GM15510 (cell line): ENCODE results near the gene FUZ.

Experiments
- POLR2A ChIP-seq: IDR thresholded peaks from 3 replicates; pipeline ENCODE4 v1.6.1; 2011; ENCODE audit warnings: borderline replicate concordance; ENCODE audit not compliant: insufficient read length; ENCODE audit errors: extremely low read depth

Gene FUZ

DNA sequence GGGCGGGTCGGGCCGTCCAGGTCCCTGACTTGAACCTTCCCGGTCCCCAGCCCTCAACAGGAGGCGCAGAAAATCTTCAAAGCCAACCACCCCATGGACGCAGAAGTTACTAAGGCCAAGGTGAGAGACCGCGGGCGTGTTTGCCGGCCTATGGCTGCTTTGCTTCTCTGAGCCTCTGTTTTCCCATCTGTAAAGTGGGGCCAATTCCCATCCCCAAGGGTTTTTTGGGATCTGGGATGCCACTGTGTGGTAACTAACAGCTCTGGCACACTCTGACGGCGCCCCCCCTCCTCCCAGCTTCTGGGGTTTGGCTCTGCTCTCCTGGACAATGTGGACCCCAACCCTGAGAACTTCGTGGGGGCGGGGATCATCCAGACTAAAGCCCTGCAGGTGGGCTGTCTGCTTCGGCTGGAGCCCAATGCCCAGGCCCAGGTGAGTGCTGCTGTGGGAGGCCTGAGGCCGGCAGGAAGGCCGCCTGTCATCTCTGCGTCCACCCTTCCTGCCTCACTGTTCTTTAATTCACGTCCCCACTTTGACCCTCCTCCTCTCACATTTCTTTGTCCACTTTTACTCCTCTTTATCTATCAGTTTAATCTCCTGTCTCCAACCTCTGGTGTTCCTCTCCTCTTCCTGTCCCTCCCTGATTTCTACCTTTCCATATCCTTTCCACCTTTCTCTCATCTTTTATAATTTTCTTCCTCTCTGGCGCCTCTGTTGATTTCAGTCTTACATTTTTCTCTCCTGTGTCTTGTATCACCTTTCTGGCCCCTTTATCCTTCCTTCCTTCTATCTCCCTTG, 7.1 kb downstream of the FUZ start:
- TF ChIP-seq POLR2A, result no peak

DNA sequence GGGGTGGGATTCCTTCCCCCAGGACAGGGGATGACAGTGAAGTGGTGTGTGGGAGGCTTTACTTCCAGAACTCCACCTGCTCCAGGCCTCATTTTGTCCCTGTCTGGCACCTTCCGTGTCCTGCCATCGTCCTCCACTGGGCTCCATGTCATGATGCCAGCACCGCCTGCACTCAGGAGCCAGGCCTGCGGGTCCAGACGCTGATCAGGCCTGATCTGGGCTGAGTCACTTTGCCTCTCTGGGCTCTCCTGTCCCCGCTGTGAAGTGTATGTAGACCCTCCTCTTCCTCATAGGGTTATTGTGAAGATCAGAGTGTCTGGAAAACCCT, 9.6 kb downstream of the FUZ start:
- TF ChIP-seq POLR2A, result no peak

DNA sequence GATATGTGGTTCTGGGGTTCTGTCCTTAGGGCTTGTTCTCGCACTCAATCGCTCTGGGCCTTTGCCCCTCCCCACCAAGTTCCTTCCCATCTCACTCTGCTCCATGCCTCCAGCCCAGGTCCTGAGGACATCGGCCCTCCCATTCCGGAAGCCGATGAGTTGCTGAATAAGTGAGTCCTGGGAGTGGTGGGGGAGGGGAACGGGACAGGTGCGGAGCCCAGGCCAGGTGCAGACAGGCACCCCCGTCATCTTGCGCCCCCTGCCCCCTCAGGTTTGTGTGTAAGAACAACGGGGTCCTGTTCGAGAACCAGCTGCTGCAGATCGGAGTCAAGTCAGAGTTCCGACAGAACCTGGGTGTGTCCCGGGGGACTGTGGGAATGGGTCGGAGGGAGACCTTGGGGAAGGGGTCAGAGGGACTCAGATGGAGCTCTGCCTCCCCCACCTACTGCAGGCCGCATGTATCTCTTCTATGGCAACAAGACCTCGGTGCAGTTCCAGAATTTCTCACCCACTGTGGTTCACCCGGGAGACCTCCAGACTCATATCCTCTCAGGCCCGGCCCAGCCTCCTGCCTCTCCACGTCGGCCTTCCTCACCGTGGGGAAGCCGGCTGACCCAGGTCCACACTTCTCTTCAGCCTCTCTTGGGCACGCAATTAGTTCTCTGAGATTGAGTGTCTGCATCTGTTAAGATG, 10.1 kb downstream of the FUZ start:
- TF ChIP-seq POLR2A, result no peak

DNA sequence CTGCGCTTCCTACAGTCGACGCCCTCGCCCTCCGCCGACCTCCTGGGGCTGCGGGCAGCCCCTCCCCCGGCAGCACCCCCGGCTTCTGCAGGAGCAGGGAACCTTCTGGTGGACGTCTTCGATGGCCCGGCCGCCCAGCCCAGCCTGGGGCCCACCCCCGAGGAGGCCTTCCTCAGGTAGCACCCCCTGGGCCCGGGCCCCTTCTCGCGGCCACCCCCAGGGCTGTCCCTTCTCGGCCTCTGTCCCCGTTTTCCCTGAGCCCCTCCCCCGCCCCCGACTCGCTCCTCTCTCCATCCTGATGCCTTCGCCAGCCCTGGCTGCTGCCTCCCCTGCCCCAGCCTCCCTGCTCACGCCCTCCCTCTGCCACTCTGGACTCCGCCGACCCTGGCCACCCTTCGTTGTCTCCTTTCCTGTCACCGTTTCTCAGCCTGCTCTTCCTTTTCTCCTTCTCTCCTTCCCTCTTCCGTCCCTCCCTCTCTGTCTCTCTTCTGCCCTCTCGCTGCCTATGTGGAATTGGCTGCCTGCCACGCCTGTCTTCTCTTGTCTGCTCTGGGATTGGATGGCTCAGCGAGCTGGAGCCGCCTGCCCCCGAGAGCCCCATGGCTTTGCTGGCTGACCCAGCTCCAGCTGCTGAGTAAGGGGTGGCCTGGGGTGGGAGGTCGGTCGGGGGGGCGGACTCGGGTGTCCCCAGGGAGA, 11.0 kb downstream of the FUZ start:
- TF ChIP-seq POLR2A, result no peak

DNA sequence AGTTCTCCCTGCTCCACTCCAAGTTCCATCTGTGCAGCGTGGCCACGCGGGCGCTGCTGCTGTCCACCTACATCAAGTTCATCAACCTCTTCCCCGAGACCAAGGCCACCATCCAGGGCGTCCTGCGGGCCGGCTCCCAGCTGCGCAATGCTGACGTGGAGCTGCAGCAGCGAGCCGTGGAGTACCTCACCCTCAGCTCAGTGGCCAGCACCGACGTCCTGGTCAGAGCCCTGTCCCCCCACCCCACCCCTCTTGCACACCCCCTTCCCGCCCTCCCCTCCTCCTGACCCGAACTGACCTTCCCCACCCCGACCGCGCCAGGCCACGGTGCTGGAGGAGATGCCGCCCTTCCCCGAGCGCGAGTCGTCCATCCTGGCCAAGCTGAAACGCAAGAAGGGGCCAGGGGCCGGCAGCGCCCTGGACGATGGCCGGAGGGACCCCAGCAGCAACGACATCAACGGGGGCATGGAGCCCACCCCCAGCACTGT, 11.6 kb downstream of the FUZ start:
- no peak for TF ChIP-seq POLR2A

DNA sequence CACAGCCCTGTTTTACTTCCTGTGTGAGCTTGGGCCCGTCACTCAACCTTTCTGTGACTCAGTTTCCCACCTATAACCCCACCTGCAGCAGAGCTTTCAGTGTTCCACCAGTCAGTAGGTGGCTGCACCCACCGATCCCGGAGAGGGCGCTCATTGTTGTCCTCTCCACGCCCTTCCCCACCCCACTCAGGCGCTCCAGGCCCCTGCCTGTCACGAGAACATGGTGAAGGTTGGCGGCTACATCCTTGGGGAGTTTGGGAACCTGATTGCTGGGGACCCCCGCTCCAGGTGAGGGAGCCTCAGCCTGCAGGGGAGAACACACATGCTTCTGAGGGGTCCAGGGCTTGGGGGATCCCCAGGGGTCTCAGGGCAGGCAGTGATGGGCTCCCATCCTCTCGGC, 12.3 kb downstream of the FUZ start:
- no peak for TF ChIP-seq POLR2A

DNA sequence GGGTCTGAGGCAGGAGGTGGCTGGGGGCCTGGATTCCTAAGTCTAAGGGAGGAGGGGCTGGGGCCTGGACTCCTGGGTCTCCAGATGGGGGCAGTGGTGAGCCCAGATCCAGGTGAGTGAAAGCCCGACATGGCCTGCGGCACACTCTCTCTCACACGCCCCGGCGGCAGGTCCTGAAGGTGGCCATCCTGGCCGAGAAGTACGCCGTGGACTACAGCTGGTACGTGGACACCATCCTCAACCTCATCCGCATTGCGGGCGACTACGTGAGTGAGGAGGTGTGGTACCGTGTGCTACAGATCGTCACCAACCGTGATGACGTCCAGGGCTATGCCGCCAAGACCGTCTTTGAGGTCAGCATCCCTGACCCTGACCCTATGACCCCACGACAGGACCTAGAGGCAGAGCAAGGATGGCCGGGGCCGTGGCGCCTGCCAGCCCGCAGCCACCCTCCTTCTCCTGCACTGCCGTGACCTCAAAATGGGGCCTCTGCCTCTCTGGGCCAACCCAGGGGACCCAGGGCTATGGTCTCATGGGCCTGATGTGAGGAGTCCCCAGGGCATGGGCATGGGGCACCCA, 13.2 kb downstream of the FUZ start:
- no peak for TF ChIP-seq POLR2A

DNA sequence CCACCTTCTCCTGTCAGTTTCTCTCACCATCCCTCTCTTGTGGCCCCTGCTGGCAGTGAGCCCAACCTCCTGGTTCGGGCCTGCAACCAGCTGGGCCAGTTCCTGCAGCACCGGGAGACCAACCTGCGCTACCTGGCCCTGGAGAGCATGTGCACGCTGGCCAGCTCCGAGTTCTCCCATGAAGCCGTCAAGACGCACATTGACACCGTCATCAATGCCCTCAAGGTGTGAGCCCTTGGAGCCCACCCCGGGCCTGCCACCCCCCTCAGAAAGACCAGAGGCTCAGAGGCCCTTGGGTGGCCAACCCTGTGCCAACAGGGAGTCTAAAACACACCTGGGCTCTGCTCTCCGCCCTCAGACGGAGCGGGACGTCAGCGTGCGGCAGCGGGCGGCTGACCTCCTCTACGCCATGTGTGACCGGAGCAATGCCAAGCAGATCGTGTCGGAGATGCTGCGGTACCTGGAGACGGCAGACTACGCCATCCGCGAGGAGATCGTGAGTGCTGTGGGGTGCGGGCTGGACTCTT, 13.8 kb downstream of the FUZ start:
- no peak for TF ChIP-seq POLR2A

DNA sequence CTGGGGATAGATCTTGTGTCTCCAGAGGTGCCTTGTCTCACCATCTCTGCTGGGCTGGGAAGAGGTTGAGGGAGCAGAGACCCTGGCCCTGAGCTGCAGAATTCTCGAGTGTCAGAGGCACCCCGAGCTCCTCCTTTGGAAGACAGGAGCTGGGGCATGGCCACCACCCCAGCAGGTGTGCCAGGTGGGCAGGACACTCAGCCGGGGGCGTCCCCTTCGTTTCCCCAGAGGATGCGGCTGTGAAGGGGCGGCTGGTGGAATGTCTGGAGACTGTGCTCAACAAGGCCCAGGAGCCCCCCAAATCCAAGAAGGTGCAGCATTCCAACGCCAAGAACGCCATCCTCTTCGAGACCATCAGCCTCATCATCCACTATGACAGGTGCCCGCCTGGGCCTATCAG, 14.5 kb downstream of the FUZ start:
- TF ChIP-seq POLR2A, result no peak

DNA sequence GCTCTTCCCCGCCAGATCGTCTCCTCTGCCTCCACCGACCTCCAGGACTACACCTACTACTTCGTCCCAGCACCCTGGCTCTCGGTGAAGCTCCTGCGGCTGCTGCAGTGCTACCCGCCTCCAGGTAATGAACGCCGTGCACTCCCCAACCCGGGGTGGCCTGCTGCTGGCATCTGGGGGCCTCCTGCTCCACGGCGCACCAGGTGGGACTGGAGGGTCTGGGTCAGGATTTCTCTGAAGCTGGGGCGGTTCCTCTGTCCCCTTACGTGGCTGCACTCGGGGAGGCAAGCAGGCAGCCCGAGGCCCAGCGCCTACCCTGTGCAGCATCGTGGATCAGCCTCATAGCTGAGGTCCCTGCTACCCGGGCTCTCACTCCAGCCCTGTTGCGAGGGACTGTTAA, 17.5 kb downstream of the FUZ start:
- no peak for TF ChIP-seq POLR2A

DNA sequence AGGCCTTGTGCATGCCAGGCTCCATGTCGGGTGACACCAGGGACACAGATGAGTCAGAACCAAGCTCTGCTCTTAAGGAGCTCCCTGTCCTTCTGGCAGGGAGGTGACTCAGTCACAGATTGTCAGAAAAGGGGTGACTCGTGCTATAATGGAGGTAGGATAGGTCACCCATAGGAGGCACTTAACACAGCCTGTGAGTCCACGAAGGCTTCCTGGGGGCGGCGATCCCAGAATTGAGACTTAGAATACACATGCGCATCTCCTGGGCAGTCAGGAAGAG, 19.6 kb downstream of the FUZ start:
- TF ChIP-seq POLR2A, result no peak

DNA sequence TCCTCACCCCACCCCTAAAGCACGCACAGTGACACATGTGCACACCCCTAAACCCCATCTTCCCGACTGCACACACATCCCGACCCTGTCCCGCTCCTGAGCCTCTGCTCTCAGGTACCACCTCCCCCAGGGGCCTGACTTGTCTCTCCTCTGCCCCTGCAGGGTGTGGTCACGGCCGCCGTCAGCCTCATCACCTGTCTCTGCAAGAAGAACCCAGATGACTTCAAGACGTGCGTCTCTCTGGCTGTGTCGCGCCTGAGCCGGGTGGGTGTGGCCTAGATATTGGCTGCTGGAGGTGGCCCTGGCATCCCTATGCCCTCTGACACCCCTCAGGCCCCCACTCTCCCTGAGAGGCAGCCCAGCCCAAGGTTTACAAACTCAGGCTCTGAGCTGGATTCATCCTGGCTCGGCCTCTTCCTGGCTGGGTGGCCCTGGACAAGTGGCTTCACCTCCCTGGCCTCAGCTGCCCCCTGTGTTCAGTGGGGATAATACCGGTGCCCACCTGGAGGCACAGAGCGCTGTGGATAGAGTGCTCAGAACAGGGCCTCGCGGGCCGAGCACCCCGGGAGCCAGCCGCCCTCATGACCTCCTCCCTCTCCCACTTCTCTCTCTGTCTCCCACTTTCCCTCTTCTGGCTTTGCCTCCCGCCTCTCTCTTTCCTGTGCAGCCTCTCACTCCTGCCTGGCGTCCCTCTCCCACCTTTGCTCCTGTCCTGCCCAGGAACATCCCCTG, 20.1 kb downstream of the FUZ start:
- TF ChIP-seq POLR2A, result no peak

DNA sequence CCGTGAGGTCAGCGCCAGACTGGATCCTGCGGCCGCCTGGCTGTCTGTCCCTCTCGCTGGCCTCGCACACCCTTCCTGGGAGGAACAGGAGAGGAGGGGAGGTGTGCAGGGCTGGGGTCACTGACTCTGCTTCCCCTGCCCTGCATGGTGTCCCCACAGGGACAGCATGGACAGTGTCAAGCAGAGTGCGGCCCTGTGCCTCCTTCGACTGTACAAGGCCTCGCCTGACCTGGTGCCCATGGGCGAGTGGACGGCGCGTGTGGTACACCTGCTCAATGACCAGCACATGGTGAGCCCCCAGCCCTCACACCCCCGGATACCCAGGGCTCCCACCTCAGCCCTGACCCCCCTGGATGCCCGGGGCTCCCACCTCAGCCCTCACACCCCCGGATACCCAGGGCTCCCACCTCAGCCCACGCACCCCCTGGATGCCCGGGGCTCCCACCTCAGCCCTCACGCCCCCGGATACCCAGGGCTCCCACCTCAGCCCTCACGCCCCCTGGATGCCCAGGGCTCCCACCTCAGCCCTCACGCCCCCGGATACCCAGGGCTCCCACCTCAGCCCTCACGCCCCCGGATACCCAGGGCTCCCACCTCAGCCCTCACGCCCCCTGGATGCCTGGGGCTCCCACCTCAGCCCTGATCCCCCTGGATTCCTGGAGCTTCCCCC, 21.2 kb downstream of the FUZ start:
- TF ChIP-seq POLR2A, result no peak

DNA sequence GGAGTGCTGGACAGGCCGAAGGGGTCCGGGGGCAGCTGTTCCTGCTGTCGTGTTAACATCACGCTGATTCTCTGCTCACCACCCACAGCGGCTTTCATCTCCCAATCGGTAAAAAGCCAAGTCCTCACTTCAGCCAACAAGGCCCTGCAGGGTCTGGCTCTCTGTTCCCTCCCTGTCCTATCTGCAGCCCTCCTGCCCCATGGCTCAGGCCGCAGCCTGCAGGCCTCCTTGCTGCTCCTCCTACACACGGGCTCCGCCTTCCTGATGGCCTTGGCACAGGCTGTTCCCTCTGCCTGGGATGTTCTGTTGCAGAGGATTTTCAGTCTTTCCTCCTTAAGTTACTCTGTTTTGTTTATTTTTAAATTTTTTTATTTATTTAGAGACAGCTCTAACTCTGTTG, 22.2 kb downstream of the FUZ start:
- no peak for TF ChIP-seq POLR2A

DNA sequence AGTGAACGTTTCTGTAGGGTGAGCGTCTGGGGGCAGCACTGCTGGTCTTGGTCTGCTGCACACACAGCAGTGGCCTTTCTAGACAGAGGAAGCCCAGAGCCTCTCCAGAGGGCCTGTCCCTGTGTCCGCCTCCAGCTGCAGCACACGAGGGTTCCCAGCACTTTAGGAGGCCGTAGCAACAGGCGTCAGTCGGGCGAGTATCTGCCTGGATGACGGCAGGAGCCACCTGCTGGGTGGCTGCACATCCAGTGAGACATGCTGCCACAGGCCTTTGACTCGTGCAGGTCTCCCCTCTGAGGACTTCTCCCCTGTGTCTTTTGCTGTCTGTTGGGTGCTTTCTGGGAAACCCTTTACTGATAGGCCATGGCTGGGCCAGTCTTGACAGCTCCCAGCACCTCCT, 24.2 kb downstream of the FUZ start:
- TF ChIP-seq POLR2A, result no peak

DNA sequence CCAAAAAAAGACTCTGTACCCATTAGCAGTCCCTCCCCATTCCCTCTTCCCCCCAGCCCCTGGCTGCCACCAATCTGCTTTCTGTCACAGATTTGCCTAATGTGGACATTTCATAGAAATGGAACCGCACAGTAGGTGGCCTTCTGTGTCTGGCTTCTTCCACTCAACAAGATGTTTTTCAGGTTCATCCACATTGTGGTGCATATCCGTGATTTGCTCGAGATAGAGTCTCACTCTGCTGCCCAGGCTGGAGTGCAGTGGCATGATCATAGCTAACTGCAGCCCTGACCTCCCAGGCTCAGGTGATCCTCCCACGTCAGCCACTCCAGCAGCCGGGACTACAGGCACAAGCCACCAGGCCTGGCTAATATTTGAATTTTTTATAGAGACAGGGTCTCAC, 25.3 kb downstream of the FUZ start:
- no peak for TF ChIP-seq POLR2A
